Adipose tissue (tissue), 3 donors: ENCODE measurements around the gene MAP2K7. TPM values are rescaled to one million over a fixed set of nuclear protein-coding genes. Genes with fewer than 3 reads are reported as not detected.
"Not testable (repeated sequence)": the region's sequence is repeated elsewhere in the genome, so short reads cannot be mapped to it uniquely, and the experiment has no call there.

Experiments used
- H3K27ac ChIP-seq: one replicate; pipeline ENCODE4 v1.5.1; 2013; ENCODE audit warnings: low read depth, low read length
- WGBS, 3 donors: extraction: QIAGEN DNeasy Blood & Tissue Kit; methylation state at CpG; one replicate each; pipeline ENCODE4 v1.1.7; 2013; 5-methylcytosine and 5-hydroxymethylcytosine counted together
- polyA plus RNA-seq, 3 donors: library from polyadenylated mRNA; stranded (reverse); fragments of 200-250 nt; gene quantifications; one replicate each; pipeline ENCODE4 v1.2.3, GENCODE V29; 2013
- donor health status: healthy with polysubstance abuse.
- donor health status: Bipolar disorder and iron deficiency.
- donor health status: healthy.

The MAP2K7 gene
- polyA plus RNA-seq, 3 donors = 15.3 to 33.0 (median 20.4) TPM

GRCh38 chr19:7879111-7879807 lies 24.4 kb upstream of the MAP2K7 start:
- H3K27ac ChIP-seq = no peak overlapping the region
- 76% methylated on average over 18 of the region's 18 CpGs for WGBS, 3 donors

GRCh38 chr19:7879836-7880235 lies 23.8 kb upstream of the MAP2K7 start:
- 83 to 93% (median 83%) methylated on average over 19 of the region's 19 CpGs for WGBS, 3 donors
- H3K27ac ChIP-seq = no peak overlapping the region

GRCh38 chr19:7881910-7882309 lies 21.8 kb upstream of the MAP2K7 start:
- WGBS, 3 donors = 95 to 96% (median 95%) methylated on average over 3 of the region's 3 CpGs
- H3K27ac ChIP-seq = no peak overlapping the region

GRCh38 chr19:7883105-7883504 lies 20.6 kb upstream of the MAP2K7 start:
- WGBS, 3 donors = 72 to 86% (median 79%) methylated on average over 4 of the region's 4 CpGs
- no peak overlapping the region for H3K27ac ChIP-seq

- 72 to 88% (median 85%) methylated on average over 2 of the region's 2 CpGs for WGBS, 3 donors
Measured at GRCh38 chr19:7883796-7884570, 19.7 kb upstream of the MAP2K7 start.

GRCh38 chr19:7885818-7886217 lies 17.9 kb upstream of the MAP2K7 start:
- 80 to 91% (median 85%) methylated on average over 8 of the region's 8 CpGs for WGBS, 3 donors
- no peak overlapping the region for H3K27ac ChIP-seq

More at GRCh38 chr19:7883796-7884570, 19.7 kb upstream of the MAP2K7 start:
- H3K27ac ChIP-seq = no peak overlapping the region

- H3K27ac ChIP-seq = no peak overlapping the region
- WGBS, 3 donors = 77 to 87% (median 79%) methylated on average over 16 of the region's 16 CpGs
Measured at GRCh38 chr19:7887408-7888144, 16.1 kb upstream of the MAP2K7 start.

- 7 to 11% (median 9%) methylated on average over 50 to 53 of the region's 53 CpGs for WGBS, 3 donors
- no peak within 1 kb of the TSS for H3K27ac ChIP-seq
Measured at GRCh38 chr19:7888145-7888825, 15.4 kb upstream of the MAP2K7 start, which contains the start of gene LRRC8E. Gene LRRC8E (plus strand): TSS chr19:7888510. CDS start chr19:7895604, 7,094 bp downstream.

- WGBS, 3 donors = 54 to 78% (median 73%) methylated on average over 8 of the region's 8 CpGs
Measured at GRCh38 chr19:7888826-7889217, 14.9 kb upstream of the MAP2K7 start.

GRCh38 chr19:7893362-7894101 lies 10.1 kb upstream of the MAP2K7 start:
- WGBS, 3 donors = 82 to 89% (median 82%) methylated on average over 18 of the region's 18 CpGs
- H3K27ac ChIP-seq = not testable (repeated sequence)

More at GRCh38 chr19:7888826-7889217, 14.9 kb upstream of the MAP2K7 start:
- no peak overlapping the region for H3K27ac ChIP-seq

GRCh38 chr19:7894612-7895309 lies 8.9 kb upstream of the MAP2K7 start:
- no peak overlapping the region for H3K27ac ChIP-seq
- WGBS, 3 donors = 32 to 68% (median 41%) methylated on average over 17 to 18 of the region's 18 CpGs

- WGBS, 3 donors = 88 to 91% (median 90%) methylated on average over 13 of the region's 13 CpGs
- H3K27ac ChIP-seq = no peak overlapping the region
Measured at GRCh38 chr19:7895565-7895964, 8.1 kb upstream of the MAP2K7 start.

GRCh38 chr19:7897292-7897691 lies 6.4 kb upstream of the MAP2K7 start:
- WGBS, 3 donors = 83 to 92% (median 86%) methylated on average over 11 of the region's 11 CpGs
- no peak overlapping the region for H3K27ac ChIP-seq

GRCh38 chr19:7898967-7899366 lies 4.7 kb upstream of the MAP2K7 start:
- no peak overlapping the region for H3K27ac ChIP-seq
- WGBS, 3 donors = 90 to 95% (median 95%) methylated on average over 16 of the region's 16 CpGs

GRCh38 chr19:7899751-7900378 lies 3.8 kb upstream of the MAP2K7 start:
- H3K27ac ChIP-seq = no peak overlapping the region
- WGBS, 3 donors = 90 to 91% (median 91%) methylated on average over 34 of the region's 34 CpGs

GRCh38 chr19:7900401-7900870 lies 3.2 kb upstream of the MAP2K7 start:
- 79 to 88% (median 81%) methylated on average over 21 of the region's 21 CpGs for WGBS, 3 donors
- no peak overlapping the region for H3K27ac ChIP-seq

GRCh38 chr19:7900931-7901330 lies 2.7 kb upstream of the MAP2K7 start:
- WGBS, 3 donors = 67 to 83% (median 77%) methylated on average over 3 of the region's 3 CpGs
- H3K27ac ChIP-seq = no peak overlapping the region
